Amniotic stem cell (primary cell): ENCODE measurements around the gene GUSB.
"Not testable (repeated sequence)": the region's sequence is repeated elsewhere in the genome, so short reads cannot be mapped to it uniquely, and the experiment has no call there.

Source experiments
- DNase-seq: peaks from one replicate; lab custom pipeline; 2025; lab: John Stamatoyannopoulos, UW

Gene GUSB

GRCh38 chr7:65975814-65976445 lies 6.1 kb downstream of the GUSB start:
- DNase-seq = no peak

DNA sequence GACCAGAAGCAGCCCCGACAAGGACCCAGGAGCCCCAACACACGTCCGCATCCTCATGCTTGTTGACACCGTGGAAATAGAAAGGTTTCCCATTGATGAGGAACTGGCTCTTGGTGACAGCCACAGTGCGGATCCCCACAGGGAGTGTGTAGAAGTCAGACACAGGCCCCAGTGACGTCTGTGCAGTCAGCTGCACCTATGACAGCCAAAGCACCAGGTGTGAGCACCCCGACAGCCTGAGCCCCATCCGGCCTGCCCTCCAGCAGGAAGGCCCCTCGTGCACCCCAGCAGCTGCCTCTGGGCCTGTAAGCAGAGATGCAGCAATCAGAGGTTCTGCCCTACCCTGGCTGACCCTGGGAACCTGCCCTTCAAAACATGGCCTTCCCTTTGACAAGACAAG lies 7.1 kb downstream of the GUSB start:
- no peak for DNase-seq

- DNase-seq = no peak
Observed at GRCh38 chr7:65974191-65974801, 7.7 kb downstream of the GUSB start.

DNA sequence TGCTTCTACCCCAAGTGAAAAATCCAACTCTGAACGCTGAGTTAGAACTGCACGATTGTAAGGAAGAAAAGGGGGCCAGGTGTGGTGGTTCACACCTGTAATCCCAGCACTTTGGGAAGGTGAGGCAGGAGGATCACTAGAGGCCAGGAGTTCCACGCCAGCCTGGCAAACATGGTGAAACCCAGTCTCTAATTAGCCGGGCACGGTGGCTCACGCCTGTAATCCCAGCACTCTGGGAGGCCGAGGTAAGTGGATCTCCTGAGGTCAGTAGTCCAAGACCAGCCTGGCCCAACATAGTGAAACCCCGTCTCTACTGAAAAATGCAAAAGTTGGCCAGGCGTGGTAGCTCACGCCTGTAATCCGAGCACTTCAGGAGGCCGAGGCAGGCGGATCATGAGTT lies 9.0 kb downstream of the GUSB start:
- no peak for DNase-seq

GRCh38 chr7:65971021-65971420 lies 11.0 kb downstream of the GUSB start:
- DNase-seq = no peak

GRCh38 chr7:65968256-65969185 lies 13.5 kb downstream of the GUSB start:
- DNase-seq = no peak

- DNase-seq = no peak
Observed at GRCh38 chr7:65967361-65968155, 14.5 kb downstream of the GUSB start.

- DNase-seq = no peak
Observed at GRCh38 chr7:65966146-65966545, 15.9 kb downstream of the GUSB start.

GRCh38 chr7:65964671-65965070 lies 17.3 kb downstream of the GUSB start:
- not testable (repeated sequence) for DNase-seq

DNA sequence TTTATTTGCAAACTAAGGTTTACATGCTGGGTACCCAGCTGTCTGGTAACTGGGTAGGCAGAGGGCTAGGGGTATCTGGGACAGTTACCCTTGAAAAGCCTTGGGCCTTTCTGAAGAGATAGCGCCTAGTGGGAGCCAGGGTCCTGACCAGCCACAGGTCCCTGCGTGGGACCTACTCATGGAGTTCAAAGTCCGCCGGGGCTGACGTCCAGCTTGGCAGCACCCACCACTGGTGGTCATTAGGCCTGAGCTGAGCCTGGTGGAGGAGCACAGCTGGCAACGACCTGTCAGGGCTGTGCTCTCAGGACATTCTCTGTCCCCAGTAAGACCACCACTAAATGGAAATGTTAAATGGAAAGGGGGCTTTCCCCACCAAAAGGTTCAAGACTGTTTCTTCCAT lies 20.0 kb downstream of the GUSB start:
- DNase-seq = no peak

DNA sequence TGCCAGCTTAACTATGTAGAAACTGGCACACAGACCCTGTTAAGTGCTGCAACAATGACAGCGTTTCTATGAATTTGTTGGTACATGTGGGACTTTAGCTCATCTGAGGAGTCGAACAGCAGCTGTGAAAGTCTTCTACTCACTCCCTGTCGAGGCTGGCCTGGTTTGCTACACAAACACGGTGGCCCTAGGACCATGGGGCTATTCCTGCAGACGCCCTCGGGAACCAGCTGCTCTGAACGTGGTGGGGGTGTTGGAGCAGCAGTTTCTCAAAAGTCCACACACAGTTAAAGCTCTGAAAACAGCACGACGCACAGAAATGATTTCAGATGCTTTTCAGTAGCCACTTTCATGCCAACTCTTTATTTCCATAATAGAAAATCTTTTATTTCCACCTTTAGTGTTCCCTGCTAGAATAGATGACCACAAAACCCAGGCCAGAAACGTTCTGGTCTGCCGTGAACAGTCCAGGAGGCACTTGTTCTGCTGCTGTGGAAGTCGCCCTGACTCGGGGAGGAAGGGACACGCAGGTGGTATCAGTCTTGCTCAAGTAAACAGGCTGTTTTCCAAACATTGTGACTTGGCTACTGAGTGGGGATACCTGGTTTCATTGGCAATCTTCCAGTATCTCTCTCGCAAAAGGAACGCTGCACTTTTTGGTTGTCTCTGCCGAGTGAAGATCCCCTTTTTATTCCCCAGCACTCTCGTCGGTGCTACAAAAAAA lies 21.5 kb downstream of the GUSB start:
- no peak for DNase-seq

DNA sequence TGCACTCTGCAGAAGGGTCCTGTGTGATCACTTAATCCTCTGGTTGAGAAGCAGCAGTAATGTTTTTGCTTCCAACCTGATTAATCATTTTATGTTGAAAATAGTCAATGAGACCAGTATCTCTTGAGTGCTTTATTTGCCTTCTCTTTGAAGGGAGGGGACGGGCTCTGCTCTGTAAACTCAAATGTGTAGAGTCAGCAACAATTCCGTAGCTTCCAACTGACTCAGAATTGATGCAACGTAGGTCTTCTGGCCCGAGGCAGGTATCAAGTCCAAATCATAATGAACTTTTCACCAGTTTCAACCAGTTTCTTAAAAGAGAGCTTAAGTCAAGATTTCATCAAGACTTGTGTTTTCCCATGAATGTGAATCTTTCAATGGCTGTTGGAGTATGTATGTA lies 26.3 kb downstream of the GUSB start:
- no peak for DNase-seq

DNA sequence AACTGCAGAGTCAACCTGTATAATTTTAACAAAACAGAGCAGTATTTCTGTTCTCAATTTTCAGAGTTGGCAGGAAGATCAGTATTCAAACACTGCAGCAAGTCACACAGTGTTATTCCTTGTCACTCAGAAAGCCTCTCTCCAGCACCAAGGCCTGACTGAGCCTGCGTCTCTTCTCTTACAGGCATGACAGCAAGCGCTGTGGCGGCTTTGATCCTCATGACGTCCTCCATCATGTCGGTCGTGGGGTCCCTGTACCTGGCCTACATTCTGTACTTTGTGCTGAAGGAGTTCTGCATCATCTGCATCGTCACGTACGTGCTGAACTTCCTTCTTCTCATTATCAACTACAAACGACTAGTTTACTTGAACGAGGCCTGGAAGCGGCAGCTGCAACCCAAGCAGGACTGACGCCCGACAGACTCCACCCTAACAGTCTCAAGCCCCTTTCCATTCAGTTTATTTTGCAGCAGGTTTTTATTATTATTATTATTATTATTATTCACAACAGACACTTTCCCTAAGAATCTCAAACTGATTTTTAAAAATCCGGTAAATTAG lies 28.0 kb downstream of the GUSB start:
- DNase-seq = no peak

DNA sequence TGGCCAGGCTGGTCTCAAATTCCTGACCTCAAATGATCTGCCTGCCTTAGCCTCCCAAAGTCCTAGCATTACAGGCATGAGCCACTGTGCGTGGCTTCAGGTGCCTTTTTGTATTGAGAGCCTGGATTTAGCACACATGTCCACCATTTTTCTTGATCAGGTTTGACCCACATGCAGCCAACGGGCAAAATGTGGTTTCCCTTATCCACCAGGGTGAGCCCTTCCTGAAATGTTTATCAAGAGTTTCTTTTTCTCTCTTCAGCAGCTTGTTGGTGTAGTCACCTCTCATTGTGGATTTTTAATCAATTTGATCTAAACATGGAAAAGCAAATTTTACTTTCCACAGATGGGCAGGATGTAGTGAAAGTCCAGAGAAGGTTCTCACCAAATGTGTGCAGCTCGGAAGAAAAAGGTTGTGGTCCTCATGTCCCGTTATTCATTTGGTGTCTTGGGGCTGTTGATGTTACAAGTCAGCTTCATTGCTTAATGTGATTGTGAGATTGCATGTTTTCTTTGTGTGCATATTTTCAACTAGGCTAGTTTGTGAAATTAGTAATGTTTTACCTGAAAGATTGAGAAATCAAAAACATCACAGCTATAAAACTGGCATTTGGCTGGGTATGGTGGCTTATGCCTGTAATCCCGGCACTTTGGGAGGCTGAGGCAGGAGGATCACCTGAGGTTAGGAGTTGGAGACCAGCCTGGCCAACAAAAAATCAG lies 28.9 kb downstream of the GUSB start:
- no peak for DNase-seq

DNA sequence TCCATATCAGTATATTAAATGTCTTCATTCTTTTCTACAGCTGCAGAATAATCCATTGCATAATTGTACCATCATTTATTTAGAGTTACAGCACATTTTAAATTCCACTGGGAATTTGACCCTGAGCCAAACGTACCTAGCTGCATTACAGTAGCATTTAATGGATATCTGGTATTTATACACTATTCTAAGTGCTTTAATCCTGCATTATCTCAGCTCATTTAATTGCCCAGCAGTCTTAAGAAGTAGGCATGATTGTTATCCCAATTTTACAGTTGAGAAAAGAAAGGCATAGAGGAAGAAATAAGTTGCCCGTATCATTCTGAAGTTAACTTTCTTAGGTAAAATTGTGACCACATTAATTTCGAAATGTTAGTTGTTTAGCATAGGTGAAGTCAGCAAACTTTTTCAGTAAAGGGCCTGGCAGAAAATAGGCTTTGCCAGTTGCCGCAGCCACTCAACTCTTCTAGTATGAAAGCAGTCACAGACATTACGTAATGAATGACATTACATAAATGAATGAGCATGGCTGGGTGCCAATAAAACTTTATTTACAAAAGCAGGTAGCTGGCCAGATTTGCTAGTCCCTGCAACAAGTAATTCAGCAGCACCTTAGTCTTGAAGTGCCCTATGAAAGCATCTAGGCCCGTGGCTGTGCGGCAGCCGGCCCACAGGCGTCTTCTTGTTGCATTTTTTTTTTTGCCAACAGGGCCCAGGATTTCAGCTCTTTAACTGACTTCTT lies 30.0 kb downstream of the GUSB start:
- DNase-seq = no peak

DNA sequence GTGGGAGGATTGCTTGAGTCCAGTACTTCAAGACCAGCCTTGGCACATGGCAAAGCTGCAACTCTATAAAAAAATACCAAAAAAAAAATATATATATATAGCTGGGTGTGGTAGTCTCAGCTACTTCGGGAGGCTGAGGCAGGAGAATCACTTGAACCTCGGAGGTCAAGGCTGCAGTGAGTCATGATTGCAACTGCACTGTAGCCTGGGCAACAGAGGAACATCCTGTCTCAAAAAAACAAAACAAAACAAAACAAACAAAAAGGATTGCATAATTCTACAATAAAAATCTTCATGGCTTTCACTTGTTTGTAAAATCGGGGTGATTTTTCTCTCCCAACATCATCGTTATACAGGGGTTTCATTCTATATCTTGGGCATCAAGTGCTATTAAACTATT lies 35.1 kb downstream of the GUSB start:
- DNase-seq = no peak

GRCh38 chr7:65945787-65946186 lies 36.2 kb downstream of the GUSB start:
- DNase-seq = not testable (repeated sequence)

- DNase-seq = no peak
Observed at GRCh38 chr7:65938336-65938895, 43.6 kb downstream of the GUSB start.

DNA sequence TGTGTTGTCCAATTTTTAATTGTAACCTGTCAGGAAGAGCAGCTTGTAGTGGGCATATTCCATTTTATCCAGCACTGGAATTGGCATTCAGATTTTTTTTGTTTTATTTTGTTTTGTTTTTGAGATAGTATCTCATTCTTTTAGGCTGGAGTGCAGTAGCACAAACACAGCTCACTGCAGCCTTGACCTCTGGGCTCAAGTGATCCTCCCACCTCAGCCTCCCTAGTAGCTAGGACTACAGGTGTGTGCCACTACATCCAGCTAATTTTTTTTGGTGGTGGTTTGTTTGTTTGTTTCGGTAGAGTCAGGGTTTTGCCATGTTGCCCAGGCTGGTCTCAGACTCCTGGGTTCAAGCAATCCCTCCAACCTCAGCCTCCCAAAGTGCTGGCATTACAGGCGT lies 44.7 kb downstream of the GUSB start:
- no peak for DNase-seq

DNA sequence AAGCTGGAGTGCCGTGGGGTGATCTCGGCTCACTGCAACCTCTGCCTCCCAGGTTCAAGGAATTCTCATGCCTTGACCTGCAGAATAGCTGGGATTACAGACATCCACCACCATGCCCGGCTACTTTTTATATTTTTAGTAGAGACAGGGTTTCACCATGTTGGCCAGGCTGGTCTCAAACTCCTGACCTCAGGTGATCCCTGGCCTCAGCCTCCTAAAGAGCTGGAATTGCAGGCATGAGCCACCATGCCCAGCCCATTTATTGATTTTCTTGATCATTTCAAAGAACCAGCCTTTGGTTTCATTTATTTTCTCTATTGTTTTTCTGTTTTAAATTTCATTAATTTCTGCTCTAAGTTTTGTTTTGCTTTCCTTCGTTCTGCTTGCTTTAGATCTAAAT lies 50.3 kb downstream of the GUSB start:
- DNase-seq = no peak
